HepG2 (cell line): ENCODE measurements around the gene FXYD5. TPM values are rescaled to one million over a fixed set of nuclear protein-coding genes. Genes with fewer than 3 reads are reported as not detected.

Experiments used
- ATAC-seq: fragments of 200-7000 bp; cut with Tn5 transposase; 3 replicates; pipeline ENCODE4 v1.9.1; 2020; ENCODE audit warnings: mild to moderate bottlenecking, moderate library complexity
- BruUV-seq: library from RNA; stranded (reverse); fragments of 400-500 nt; replicated peaks from 2 replicates; lab custom pipeline; 2021; lab: Mats Ljungman, UMichigan
- CTCF ChIA-PET: fragments of 300-600 bp; formaldehyde crosslinking; extraction: SDS; loops from one replicate; lab custom pipeline; 2021; ENCODE audit warnings: low total read pairs, inconsistent platforms, low intra/inter-chr PET ratio; lab: Yijun Ruan, JAX
- POLR2A ChIA-PET: fragments of 350-600 bp; sonication (Branson Sonifier 250); formaldehyde crosslinking; loops from one replicate; lab custom pipeline; 2020; ENCODE audit warnings: antibody characterized with exemption, inconsistent platforms; lab: Yijun Ruan, JAX
- DNase-seq: peaks from one replicate; pipeline ENCODE4 v3.0.0-alpha.2; 2015; ENCODE audit warnings: low spot score
- FAIRE-seq: peaks from 3 replicates; lab custom pipeline; 2011; peaks lifted over from hg19 to GRCh38; lab: Jason Lieb, UNC
- H2AFZ ChIP-seq: one replicate; pipeline ENCODE4 v1.6.1; 2011; ENCODE audit warnings: low read length, inconsistent platforms
- H3K27ac ChIP-seq: fragments of 300-600 bp; 3 replicates; pipeline ENCODE4 v1.8.0; 2011; ENCODE audit warnings: mixed run types, mild to moderate bottlenecking, mixed read lengths, low read length, inconsistent platforms; ENCODE audit not compliant: insufficient read depth; ENCODE audit errors: extremely low read length
- H3K27me3 ChIP-seq, 2 experiments: fragments of 200-600 bp in 1 of 2; 2 replicates in 1 of 2; 3 replicates in 1 of 2; pipeline versions ENCODE4 v1.6.0 to v1.8.0; 2011; ENCODE audit warnings: low read length in 2 of 2, mild to moderate bottlenecking in 2 of 2, moderate library complexity in 2 of 2, inconsistent platforms in 1 of 2; ENCODE audit not compliant: insufficient read depth in 2 of 2, control insufficient read depth in 1 of 2
- H3K36me3 ChIP-seq, 2 experiments: fragments of 200-600 bp in 1 of 2; replicated peaks in 1 of 2; 2 replicates in 1 of 2; 3 replicates in 1 of 2; pipeline versions ENCODE4 v1.5.1 to v1.8.0; 2011; ENCODE audit warnings: low read length in 2 of 2, inconsistent platforms in 1 of 2; ENCODE audit not compliant: insufficient read depth in 2 of 2, control insufficient read depth in 1 of 2
- H3K4me1 ChIP-seq: 2 replicates; pipeline ENCODE4 v1.5.1; 2012; ENCODE audit warnings: low read length, inconsistent platforms; ENCODE audit not compliant: insufficient read depth
- H3K4me2 ChIP-seq: 2 replicates; pipeline ENCODE4 v1.6.0; 2011; ENCODE audit warnings: low read depth, low read length, inconsistent platforms
- H3K4me3 ChIP-seq, 3 experiments: fragments of 200-600 bp in 1 of 3; sonication (generic), shearing (Covaris generic) in 1 of 3; replicated peaks in 1 of 3; 2 replicates each; pipeline ENCODE4 v1.5.1; 2011 to 2016; ENCODE audit warnings: low read length in 3 of 3, inconsistent platforms in 2 of 3, low read depth in 2 of 3, mild to moderate bottlenecking in 2 of 3, control low read depth in 1 of 3, mixed read lengths in 1 of 3; ENCODE audit not compliant: insufficient read depth in 1 of 3
- H3K79me2 ChIP-seq: one replicate; pipeline ENCODE4 v1.6.1; 2011; ENCODE audit warnings: low read length, inconsistent platforms; ENCODE audit not compliant: insufficient read depth
- H3K9ac ChIP-seq: 2 replicates; pipeline ENCODE4 v1.6.0; 2011; ENCODE audit warnings: mild to moderate bottlenecking, low read depth, low read length, inconsistent platforms; ENCODE audit not compliant: insufficient read depth
- H3K9me3 ChIP-seq: 2 replicates; pipeline ENCODE4 v1.5.1; 2012; ENCODE audit warnings: mild to moderate bottlenecking, low read length
- H4K20me1 ChIP-seq: 2 replicates; pipeline ENCODE4 v1.6.0; 2011; ENCODE audit warnings: inconsistent platforms, mild to moderate bottlenecking, low read length, moderate library complexity; ENCODE audit not compliant: insufficient read depth
- CEBPB ChIP-seq: IDR thresholded peaks from 2 replicates; pipeline ENCODE4 v1.6.1; 2011; ENCODE audit warnings: low read depth, low read length, improper control_type of control experiment, borderline replicate concordance
- CEBPG ChIP-seq: IDR thresholded peaks from 2 replicates; pipeline ENCODE4 v1.6.1; 2016
- FOXP1 ChIP-seq, 2 experiments: fragments of 450-650 bp in 1 of 2; IDR thresholded peaks; 2 replicates each; pipeline ENCODE4 v1.6.1; 2017 to 2018; ENCODE audit warnings: antibody characterized with exemption in 1 of 2
- KDM5B ChIP-seq: sonication (generic); formaldehyde crosslinking; IDR thresholded peaks from 2 replicates; pipeline ENCODE4 v1.4.0; 2020; ENCODE audit warnings: missing genetic modification reagents, mild to moderate bottlenecking, borderline replicate concordance
- NR2F6 ChIP-seq, 2 experiments: IDR thresholded peaks; 2 replicates each; pipeline ENCODE4 v1.6.1; 2016; ENCODE audit warnings: antibody characterized with exemption in 1 of 2, mild to moderate bottlenecking in 1 of 2
- RARA ChIP-seq: IDR thresholded peaks from 2 replicates; pipeline ENCODE4 v1.6.1; 2016; ENCODE audit warnings: missing genetic modification reagents, missing compliant biosample characterization
- SALL1 ChIP-seq: sonication (generic); formaldehyde crosslinking; IDR thresholded peaks from 2 replicates; pipeline ENCODE4 v1.8.0; 2022; ENCODE audit warnings: mild to moderate bottlenecking, missing genetic modification reagents
- SRSF9 ChIP-seq: fragments of 200-400 bp; formaldehyde crosslinking; IDR thresholded peaks from 2 replicates; pipeline ENCODE4 v1.6.1; 2018; ENCODE audit warnings: borderline replicate concordance, mild to moderate bottlenecking, low read depth, low read length; ENCODE audit not compliant: insufficient read depth, poor library complexity, severe bottlenecking
- ZNF264 ChIP-seq: sonication (generic); formaldehyde crosslinking; IDR thresholded peaks from 2 replicates; pipeline ENCODE4 v1.4.0; 2020; ENCODE audit warnings: missing genetic modification reagents
- WGBS: methylation state at CpG from one replicate; pipeline ENCODE4 v1.1.6; 2017; ENCODE audit warnings: low lambda C conversion rate; 5-methylcytosine and 5-hydroxymethylcytosine counted together
- in situ Hi-C: cut with HindIII; loops from 2 replicates; pipeline ENCODE4 v1.10.0; 2017; ENCODE audit warnings: low pct_unique_long_range_greater_than_20kb; ENCODE audit not compliant: extremely low pct_ligation_motif_present
- intact Hi-C: fragments of 100-400 bp; cut with micrococcal nuclease; formaldehyde crosslinking; loops from one replicate; pipeline ENCODE4 v1.10.0; 2022; ENCODE audit not compliant: unreplicated experiment
- polyA plus RNA-seq, 8 experiments: library from polyadenylated mRNA; depleted of rRNA in 3 of 8; stranded (reverse) in 7 of 8; unstranded in 1 of 8; fragments of >200 nt; fragmentation: Illumina TruSeq in 4 of 8; extraction: Trizol in 4 of 8; gene quantifications; 2 replicates each; pipeline versions ENCODE4 v1.2.1 to v1.2.3, GENCODE V29; 2011 to 2016; ENCODE audit warnings: low read depth in 4 of 8, missing spikeins in 1 of 8, mixed read lengths in 1 of 8; ENCODE audit not compliant: insufficient read depth in 1 of 8
- total RNA-seq, 5 experiments: library from RNA; depleted of rRNA; stranded (reverse); fragments of >200 nt; fragmentation: Illumina TruSeq; extraction: Trizol; gene quantifications; 2 replicates each; pipeline ENCODE4 v1.2.3, GENCODE V29; 2016; ENCODE audit warnings: low read depth in 1 of 5
- TF ChIP-seq, protein P1 (sequence below): sonication (generic); formaldehyde crosslinking; IDR thresholded peaks from 2 replicates; pipeline ENCODE4 v1.4.0; 2020; ENCODE audit warnings: missing genetic modification reagents

The FXYD5 gene
- total and polyA plus RNA-seq, 2 of the 13 experiments (the other 11 are each of a cell fraction or from before 2014, with no cell fraction given): 0.65 TPM; not detected in 1

DNA sequence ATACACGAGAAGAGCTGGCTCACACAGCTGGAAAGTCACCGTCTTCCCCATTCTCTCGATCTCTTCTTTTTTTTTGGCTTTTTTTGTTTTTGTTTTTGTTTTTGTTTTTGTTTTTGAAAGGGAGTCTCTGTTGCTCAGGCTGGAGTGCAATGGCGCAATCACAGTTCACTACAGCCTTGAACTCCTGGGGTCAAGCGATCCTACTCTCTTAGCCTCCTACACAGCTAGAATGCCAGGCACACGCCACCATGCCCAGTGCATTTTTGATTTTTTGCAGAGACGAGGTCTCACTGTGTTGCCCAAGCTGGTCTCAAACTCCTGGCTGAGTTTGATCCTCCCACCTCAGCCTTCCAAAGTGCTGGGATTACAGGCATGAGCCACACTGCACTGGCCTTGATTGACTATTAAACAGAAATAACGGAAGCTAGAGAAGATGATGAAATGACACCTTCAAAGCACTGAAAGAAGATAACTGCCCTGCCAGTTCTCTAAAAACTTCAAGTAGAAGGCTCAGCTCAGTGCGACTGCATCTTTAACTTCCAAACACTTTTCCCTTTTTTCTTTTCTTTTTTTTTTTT, 34.9 kb upstream of the FXYD5 start:
- in situ Hi-C loops: no loop called here
- Histone ChIP-seq H3K9me3 (no peaks in the 10 kb centered on the region), H3K4me3 (no peak overlapping the region), H3K79me2 (no peaks in the 10 kb centered on the region), H4K20me1 (no peaks in the 10 kb centered on the region), H2AFZ (no peak overlapping the region), H3K27ac (no peak overlapping the region), H3K9ac (no peak overlapping the region), H3K4me2 (no peak overlapping the region), H3K4me1 (peaks cover 94% of the 10 kb centered on the region), H3K27me3 (0 out of 5 replicates have a peak, but pooled peaks cover 0 to 6% of the 10 kb centered on the region in 2 experiments), H3K36me3 (no peaks in the 10 kb centered on the region)
- intact Hi-C loops: no loop called here
- FAIRE-seq: no peak
- 83% methylated on average over 9 of the region's 9 CpGs for WGBS
- no peak for ATAC-seq
- no TSS peak for BruUV-seq
- CTCF ChIA-PET: no interaction called here
- TF ChIP-seq KDM5B (CRISPR knock-in tag) (no peak), CEBPB (peak; percentile 56), CEBPG (CRISPR knock-in tag) (0 out of 2 replicates have a peak, but pooled peaks have one; percentile 21), SALL1 (CRISPR knock-in tag) (no peak), FOXP1 (IDR thresholded peaks at IDR 0.05) (no peak), FOXP1 (CRISPR knock-in tag; IDR thresholded peaks at IDR 0.05) (peak; percentile 65; the same call in 1 of the 2 replicates), SRSF9 (no peak), ZNF264 (CRISPR knock-in tag) (no peak), RARA (CRISPR knock-in tag) (peak; percentile 39; the same call in 1 of the 2 replicates), NR2F6 (IDR thresholded peaks at IDR 0.05) (peak; percentile 27; the same call in 1 of the 2 replicates), NR2F6 (CRISPR knock-in tag; IDR thresholded peaks at IDR 0.05) (0 out of 2 replicates have a peak, but pooled peaks have one; percentile 43)
- TF ChIP-seq, protein P1, sequence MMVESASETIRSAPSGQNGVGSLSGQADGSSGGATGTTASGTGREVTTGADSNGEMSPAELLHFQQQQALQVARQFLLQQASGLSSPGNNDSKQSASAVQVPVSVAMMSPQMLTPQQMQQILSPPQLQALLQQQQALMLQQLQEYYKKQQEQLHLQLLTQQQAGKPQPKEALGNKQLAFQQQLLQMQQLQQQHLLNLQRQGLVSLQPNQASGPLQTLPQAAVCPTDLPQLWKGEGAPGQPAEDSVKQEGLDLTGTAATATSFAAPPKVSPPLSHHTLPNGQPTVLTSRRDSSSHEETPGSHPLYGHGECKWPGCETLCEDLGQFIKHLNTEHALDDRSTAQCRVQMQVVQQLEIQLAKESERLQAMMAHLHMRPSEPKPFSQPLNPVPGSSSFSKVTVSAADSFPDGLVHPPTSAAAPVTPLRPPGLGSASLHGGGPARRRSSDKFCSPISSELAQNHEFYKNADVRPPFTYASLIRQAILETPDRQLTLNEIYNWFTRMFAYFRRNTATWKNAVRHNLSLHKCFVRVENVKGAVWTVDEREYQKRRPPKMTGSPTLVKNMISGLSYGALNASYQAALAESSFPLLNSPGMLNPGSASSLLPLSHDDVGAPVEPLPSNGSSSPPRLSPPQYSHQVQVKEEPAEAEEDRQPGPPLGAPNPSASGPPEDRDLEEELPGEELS: peak; percentile 43; the same call in 1 of the 2 replicates
- DNase-seq: no peak
- POLR2A ChIA-PET: no interaction called here
